ENCODE data around the gene POFUT2.

Gene POFUT2

DNA sequence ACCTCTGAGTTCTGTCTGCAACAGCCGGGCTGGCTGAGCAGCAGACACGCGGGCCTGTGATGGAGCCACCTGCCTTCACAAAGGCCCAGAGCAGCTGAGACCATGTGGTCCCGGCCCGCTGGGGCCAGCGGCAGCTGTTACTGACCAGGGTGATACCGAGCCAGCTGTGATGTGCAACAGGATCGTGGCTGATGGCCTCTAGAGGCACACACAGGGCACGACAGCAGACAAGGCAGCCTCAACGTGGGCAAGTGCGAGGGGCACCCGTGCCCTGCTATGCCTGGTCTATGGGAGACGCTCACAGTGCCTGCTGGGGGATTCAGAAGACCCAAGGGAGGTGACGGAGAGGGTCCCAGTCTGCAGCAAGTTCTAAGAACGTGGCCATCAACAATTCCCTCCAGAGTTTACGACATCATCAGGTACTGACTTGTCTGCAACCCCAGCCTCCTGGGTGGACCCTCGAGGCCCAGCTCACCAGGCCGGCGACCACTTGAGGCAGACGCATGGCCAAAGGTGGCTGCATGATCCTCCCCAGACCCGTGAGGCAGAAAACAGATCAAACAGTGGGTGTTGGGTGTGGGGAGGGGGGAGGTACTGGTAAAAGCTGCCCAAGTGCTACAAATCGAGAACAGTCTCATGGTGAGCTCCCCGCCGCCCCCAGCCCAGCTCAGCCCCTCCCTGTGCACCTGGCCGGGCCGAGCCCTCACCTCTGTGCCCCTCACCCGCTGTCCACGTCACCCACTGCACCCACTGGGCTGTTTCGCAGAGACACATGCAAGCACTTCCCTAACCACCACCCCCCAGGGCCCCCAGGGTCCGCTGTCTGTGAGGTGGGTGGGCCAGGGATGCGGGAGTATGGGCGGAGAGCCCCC lies 6.0 kb downstream of the POFUT2 start:
- DNase-seq = no peak

- no peak for DNase-seq
Observed at GRCh38 chr21:45280969-45281368, 6.7 kb downstream of the POFUT2 start.

GRCh38 chr21:45280178-45280821 lies 7.4 kb downstream of the POFUT2 start:
- no peak for DNase-seq

GRCh38 chr21:45279446-45280177 lies 8.1 kb downstream of the POFUT2 start:
- no peak for DNase-seq

- DNase-seq = no peak
Observed at GRCh38 chr21:45278156-45278911, 9.4 kb downstream of the POFUT2 start.

- no peak for DNase-seq
Observed at GRCh38 chr21:45277101-45278045, 10.3 kb downstream of the POFUT2 start.

DNA sequence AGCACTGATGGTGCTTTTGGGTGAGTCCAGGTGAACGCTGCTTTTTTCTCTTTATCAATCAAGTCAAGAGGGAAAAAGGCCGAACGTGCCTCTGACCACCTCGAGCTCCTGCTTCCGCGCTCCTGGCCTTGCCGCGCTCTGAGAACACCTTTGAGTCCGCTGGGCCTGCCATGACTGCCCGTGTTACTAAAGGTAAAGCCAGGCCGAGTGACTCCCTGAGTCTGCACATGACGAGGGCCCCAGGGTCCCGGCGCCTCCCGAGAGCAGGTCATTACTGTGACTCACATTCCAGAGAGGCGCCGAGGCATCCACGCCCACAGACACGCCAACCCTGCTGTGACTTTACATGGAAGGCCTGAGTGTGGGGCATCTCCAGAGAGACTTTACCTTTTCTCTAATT lies 11.1 kb downstream of the POFUT2 start:
- no peak for DNase-seq

DNA sequence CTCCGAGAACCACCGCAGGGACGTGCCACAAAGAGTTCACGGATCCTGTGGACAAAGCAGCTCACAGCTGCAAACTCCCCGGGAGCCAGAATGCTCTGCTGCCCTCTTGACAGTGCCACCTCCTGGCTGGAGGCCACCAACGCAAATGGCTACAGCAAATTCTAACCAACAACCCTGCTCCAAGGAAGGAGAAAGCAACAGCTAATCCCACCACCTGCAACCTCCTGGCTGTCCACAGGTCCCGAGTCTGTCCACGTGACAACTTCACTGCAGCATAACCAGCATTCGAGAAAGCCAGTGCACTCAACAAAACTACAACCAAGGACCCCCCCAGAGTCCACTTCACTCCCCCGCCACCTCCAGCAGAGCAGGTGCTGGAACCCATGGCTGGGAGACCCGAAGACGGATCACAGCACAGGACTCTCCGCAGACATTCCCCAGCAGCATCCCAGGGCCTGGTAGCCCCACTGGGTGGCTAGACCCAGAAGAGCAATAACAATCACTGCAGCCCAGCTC lies 17.3 kb downstream of the POFUT2 start:
- DNase-seq = no peak

DNA sequence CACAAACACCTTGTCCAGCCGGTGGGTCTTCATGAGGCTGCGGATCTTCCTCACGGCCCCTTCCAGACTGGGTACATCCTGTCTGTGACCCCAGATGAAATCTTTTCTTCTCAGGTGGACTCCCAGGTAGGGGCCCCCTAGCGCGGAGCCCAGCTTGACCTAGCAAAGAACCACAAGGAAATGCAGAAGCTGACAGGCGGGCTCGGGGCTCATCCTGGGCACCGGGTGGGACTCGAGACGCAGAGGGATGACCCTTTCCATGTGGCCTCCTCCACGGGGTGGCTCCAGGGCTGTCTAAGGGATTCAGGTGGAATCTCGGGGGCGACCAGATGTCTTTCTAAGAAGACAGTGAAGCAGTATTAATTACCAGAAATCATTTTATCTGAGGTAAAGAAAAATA lies 17.8 kb downstream of the POFUT2 start:
- DNase-seq = no peak

GRCh38 chr21:45267390-45267760 lies 20.3 kb downstream of the POFUT2 start:
- no peak for DNase-seq

GRCh38 chr21:45266518-45267389 lies 20.9 kb downstream of the POFUT2 start:
- peak; percentile 56 for DNase-seq

GRCh38 chr21:45265721-45266517 lies 21.8 kb downstream of the POFUT2 start:
- DNase-seq = no peak

DNA sequence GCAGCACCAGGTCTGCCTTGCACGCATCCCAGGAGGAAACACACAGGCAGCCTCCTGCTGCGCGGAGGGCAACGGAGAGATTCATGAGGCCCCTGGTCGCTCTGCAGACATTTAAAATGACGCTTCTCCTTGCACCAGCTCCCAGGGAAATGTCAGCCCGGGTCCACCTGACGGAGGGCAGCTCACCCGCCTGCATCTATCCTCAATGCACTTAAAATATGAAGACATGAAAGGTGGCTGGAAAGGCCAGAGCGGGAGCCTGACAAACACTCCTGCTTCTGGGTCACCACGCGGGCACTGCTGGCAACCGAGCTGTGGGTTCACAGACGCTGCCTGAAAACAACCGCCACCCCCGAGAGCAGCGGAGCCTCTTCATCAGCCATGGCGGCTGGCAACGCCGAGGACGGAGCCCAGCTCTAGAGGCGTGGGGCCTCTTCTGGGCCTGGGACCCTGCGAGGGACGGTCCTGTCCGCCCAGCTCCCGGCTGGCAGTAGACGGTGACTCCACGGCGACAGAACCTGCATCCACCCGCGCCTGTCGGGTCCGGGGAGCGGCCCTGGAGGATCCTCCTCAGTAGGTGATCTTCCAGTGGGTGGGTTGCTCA lies 22.7 kb downstream of the POFUT2 start:
- DNase-seq = no peak

DNA sequence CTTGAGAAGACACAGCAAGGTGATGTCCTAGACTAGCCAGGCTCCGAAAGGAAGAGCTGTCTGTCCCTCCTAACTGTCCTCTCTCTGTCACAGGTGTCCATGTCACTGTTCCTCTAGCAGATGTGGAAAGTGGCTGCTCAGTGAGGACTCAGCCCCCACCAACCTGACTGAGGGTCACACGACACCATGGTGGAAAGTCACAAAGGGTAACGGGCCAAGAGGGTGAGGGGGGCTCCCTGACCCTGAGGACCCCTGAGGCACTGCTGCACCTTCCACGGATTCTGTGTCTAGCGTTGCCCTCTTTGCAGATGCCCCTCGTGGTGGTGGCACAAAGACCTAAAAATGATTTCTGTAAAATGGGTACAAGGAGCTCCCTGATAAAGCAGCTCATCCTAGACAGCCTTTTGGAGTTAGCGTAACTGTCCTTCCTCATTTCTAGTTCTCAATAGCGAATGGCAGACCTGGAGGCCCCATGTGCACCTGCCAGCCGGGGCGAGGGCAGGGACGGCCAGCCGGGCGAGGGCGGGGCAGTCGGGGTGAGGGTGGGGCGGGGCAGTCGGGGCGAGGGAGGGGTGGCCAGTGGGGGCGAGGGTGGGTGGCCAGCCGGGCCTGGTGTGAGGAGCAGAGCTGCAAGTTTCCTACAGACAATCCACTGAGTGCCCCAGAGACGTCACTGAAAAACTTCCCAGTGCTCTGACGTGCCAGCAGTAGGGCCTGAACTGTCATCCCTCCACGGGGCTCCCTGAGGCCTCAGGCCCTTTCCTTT lies 23.4 kb downstream of the POFUT2 start:
- no peak for DNase-seq

DNA sequence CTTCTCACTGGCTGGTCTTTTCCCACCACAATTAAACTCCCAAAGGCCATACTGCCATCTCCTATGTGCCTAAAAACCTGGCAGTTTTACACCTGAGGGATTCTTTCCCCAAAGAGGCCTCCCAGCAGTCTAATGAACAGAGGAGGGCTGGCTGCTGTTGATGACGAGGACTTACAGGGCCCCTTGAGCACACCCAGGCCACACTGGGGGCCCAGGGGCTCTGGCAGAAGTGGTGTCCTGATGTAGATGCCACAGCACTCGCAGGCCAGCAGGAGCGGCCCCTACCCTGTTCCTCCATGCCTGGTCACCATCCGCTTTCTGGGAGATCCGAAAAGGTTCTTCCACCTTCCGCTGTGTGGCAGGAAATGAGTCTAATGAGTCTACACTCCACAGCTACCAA lies 24.2 kb downstream of the POFUT2 start:
- no peak for DNase-seq

DNA sequence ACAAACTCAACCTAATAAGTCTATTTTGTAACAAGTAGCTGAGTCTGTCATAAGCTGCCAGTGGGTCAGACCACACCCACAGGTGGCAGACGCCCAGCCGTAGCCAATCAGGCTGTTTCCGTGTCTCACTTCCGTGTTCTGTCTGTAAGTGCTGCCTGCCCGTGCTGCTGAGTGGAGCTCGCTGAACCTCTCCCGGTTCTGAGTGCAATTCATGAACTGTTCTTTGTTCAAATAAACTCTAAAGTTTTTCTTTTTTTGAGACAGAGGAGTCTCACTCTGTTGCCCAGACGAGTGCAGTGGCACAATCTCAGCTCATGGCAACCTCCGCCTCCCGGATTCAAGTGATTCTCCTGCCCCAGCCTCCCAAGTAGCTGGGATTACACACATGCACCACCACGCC lies 25.1 kb downstream of the POFUT2 start:
- no peak for DNase-seq

DNA sequence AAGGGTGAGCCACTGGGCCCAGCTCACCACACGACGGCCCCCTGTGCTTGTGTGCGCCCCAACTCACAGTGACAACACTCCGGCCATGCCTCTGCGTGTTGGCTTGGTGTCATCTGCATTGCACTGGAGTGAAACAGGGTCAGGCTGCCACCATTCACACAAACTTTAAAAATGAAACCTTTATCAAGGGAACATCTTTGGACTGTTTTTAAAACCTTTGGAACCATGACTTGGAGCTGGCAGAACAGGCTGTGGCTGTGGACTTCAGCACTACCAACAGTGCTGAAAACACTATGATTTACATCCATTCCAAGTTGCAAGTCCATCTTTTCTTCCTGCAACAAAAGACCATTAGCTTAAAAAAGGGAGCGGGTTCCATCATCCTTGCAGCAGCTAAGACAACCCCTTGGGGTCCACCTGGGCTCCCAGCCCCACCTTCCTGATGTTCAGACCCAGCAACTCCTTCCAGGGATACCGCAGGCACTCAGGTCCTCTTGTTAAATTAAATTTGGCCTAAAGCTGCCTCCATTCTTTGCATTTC lies 25.6 kb downstream of the POFUT2 start:
- no peak for DNase-seq

GRCh38 chr21:45261093-45261492 lies 26.6 kb downstream of the POFUT2 start:
- DNase-seq = no peak
